GM18870 (cell line): Measurements from ENCODE around the gene KBTBD4.

Experiments
- ATAC-seq: cut with Tn5 transposase; IDR thresholded peaks from one replicate; pipeline ENCODE4 v1.9.1; 2021; ENCODE audit warnings: moderate library complexity; ENCODE audit not compliant: unreplicated experiment

Gene KBTBD4

GRCh38 chr11:47578524-47579494 is at the start of gene KBTBD4, which contains the start of gene NDUFS3:
Gene KBTBD4 (minus strand): TSS chr11:47578970. CDS start chr11:47578951, 19 bp downstream.
Gene NDUFS3 (plus strand): TSS chr11:47579074. CDS start chr11:47579092, 18 bp downstream.
- ATAC-seq, result peak; percentile 87

DNA sequence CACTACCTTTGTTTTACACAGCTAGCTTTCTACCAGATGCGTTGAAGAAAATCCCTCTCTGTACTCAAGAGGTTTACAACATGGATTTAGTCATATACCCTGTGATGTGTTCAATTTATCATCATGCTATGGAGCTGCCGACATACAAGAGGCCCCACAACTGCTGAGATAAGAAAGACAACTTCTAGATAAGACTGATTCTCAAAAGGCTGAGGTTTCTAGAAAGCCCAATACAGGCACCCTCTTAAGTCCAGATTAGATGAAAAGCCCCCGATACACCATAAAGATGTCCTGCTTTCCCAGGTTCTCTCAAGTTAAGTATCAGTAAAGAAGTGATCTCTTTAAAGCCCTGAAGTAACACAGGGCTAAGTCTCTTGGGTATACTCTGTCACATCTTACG is 49.3 kb upstream of the KBTBD4 start:
- ATAC-seq, result no peak

GRCh38 chr11:47626234-47626633 is 47.5 kb upstream of the KBTBD4 start:
- ATAC-seq, result no peak

- no peak for ATAC-seq
Observed at GRCh38 chr11:47620836-47621378, 42.1 kb upstream of the KBTBD4 start.

DNA sequence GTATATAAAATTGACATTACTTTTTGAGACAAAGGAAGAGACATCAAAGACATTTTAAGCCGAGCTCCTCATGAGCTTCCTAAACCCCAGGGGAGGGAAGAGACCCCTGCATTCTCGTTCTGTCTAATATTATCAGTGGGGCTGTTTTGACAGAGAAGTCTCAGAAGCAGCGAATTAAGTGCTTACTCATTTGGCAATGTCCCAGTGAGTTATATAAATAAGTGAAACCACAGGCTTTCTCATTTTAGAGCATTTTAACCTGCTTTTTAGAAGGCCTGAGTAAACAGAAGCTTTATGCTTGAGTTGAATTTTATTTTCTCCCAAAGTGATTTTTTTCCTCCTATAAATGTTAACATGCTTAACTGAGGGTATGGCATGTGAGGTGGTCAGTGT is 38.6 kb upstream of the KBTBD4 start:
- ATAC-seq, result no peak

DNA sequence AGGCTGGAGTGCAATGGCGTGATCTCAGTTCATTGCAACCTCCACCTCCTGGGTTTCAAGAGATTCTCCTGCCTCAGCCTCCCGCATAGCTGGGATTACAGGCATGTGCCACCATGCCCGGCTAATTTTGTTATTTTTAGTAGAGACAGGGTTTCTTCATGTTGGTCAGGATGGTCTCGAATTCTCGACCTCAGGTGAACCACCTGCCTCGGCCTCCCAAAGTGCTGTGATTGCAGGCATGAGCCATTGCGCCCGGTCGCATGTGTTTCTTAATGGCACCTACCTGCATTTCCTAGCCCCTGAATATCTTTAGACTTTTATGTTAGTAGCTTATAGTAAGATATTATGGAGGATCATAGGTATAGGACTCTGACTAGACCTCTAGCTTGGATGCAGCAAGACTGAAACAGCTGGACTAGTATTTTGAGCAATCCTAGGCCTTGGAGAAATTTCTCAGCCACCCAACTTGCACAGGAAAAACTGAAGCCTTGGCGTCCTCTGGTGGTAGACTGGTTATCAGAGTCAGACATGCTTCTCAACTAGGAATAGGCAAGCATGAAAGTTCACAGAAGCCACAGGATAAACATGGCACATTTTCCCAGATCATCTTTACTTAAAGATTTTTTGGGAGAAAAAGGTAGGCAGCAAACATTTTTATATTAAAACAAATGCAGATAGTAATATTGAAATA is 38.1 kb upstream of the KBTBD4 start:
- ATAC-seq, result no peak

DNA sequence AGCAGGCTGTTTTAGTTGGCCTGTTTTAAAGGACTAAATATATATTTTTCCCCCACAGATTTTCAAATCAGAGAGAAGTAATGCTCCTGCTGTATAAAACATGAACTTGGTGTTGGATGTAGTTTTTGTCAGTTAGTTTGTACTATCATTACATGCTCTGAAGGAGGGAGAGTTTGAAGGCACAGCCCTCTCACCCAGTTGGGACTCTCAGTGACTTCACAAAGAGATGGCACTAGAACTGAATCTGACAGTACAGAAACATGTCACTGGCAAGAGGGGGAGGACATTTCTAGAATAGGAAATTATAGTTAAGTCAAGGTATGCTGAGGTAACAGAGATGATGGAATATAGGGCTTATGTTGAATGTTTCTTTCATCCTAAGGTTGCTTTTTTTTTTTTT is 36.5 kb upstream of the KBTBD4 start:
- no peak for ATAC-seq

DNA sequence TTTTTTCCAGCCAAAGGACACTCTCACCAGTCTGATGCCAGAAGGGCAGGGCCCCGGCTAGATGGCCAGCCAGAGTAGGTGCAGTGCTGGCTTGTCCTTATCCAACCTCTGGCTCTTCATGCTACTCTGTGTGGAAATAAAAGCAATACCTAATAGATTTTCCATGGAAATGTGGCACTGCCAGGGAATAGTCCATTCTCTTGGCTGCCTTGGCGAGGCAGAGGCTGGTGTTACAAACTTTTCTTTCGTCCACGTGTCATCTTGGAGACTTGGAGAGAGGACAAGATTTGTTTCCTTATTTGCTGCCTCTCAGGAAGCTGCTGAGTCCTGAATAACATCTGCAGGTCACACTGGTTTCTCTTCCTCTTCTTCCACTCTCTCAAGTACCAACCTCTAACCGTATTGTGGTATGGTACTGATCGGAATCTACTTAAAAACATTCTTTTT is 32.6 kb upstream of the KBTBD4 start:
- ATAC-seq, result peak; percentile 94

- no peak for ATAC-seq
Observed at GRCh38 chr11:47609675-47610074, 30.9 kb upstream of the KBTBD4 start.

GRCh38 chr11:47607380-47607779 is 28.6 kb upstream of the KBTBD4 start:
- ATAC-seq, result no peak

DNA sequence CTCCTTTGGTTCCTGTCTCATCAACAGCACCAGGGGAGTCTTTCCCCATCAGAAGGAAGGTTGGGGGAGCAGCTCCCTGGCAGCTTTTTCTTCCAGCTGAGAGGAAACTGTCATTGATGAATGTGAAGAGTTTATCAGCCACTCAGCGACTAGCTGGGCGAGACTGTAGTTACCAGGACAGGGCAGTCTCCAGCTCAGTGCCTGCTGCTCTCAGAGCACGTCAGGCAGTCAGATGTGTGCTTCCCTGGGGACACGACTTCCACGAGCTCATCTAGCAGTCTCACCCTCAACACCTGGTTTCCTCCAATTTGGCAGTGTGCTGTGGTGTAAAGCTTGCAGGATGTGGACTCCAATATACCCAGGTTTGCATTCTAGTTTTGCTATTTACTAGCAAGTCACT is 28.0 kb upstream of the KBTBD4 start:
- ATAC-seq, result no peak

- no peak for ATAC-seq
Observed at GRCh38 chr11:47605921-47606320, 27.2 kb upstream of the KBTBD4 start.

DNA sequence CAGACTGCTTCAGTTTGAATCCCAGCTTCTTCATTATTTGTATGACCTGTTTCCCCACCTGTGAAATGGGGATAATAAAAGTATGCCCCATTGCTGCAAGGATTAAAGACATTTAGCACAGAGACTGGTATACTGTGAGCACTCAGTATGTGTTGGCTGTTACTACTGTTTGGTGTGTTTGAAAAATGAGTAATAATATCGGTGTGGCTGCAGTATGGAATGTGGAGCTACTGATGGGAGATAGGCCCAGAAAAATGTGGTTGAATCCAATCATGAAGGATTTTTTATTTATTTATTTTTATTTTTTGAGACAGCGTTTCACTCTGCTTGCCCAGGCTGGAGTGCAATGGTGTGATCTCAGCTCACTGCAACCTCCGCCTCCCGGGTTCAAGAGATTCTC is 24.5 kb upstream of the KBTBD4 start:
- ATAC-seq, result no peak

DNA sequence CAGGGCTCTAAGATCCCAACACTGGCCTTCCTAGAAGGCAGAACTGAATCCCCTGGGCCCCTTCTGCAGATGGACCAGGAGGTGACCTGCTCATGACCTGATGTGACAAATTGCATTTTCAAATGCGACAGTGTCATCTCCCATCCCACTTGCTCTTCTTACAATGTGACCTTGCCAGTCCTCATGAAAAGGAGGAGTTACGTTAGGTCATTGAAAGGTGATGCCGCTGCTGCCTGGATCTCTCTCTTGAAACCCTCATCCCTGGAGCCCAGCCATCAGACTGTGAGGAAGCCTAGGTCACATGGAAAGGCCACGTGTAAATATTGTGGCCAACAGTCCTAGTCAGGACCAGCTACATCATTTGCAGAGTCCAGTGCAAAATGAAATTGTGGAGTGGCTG is 21.1 kb upstream of the KBTBD4 start:
- ATAC-seq, result no peak

DNA sequence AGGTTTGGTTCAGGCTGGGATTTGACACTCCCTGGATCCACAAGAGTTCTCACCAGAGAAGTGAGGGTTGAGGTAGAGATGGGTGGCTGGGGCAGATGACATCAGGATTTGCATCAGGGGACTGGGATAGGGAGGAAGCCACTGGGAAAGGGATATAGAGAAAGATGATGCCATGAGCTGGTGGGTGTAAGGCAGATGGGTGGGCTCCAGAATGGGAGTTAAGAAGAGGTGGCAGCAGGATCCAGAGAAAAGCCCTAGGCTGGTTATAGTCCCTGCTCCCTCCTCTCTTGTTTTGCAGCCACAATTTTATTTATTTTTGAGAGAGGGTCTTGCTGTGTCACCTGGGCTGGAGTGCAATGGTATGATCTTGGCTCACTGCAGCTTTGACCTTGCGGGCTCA is 17.2 kb upstream of the KBTBD4 start:
- no peak for ATAC-seq

DNA sequence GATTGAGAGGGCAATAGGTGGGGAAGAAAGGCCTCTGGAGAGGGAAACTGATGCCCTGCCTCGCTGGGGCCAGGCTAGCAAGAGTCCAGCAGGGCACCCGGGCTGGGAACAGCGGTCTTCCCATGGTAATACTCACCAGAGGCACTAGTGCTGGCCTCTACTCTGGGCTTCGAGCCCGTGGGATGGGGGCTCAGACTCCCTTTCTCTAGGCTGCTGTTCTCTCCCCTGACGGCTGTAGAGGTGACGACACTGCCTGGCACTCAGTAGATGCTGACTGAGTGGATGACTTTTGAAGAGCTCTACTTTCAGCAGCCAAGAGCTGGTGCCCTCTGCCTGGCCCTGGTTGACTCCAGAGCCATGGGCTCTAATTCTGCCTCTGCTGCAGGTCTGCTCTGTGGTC is 16.3 kb upstream of the KBTBD4 start:
- ATAC-seq, result no peak

DNA sequence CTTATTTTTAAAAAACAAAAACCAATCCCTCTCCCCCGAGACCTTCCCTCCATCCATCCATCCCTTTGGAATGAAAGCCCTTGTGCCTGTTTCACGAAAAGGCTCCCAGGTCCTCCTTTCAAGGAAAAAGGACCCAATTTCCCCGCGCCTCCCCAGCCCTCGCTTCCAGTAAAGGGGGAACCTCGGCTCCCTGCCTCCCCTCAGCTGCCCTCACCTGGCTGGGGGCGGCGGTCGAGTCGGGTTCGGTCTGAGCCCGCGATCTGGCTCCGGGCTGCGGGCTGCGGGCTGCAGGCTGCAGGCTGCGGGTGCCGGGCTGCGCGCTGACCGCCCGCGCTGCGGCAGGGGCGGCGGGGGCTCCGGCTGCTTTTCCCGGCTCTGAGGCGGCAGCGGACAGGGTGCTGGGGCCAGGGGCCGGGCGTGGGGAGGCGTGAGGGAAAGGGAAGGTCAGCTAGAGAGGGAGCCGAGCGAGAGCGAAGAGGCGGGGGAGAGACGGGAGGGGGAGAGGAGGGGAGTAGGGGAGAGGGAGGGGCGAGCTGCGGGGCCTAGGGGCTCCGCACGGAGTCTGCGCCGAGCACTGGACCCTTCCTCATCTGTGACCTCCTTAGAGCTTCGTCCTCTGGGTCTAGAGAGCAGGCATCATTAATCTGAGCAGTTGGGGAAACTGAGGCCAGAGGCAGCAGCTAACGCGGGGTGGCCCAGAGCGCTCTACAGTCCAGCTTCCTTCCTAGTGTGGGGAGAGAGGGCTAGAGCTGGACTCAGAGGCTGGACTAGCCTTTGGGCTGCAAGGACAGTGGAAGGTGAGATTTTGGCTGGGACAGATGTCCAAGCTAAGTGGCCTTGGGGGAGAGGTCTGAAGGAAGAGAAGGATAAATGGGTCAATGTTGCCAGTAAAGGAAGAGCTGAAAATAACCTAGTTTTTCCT is 15.4 kb upstream of the KBTBD4 start, which contains the start of gene C1QTNF4:
Gene C1QTNF4, minus strand, starts transcription at position 478 of the 922 bp plus-strand sequence. CDS start 3,601 bp downstream, outside the sequence.
- ATAC-seq, result no peak

DNA sequence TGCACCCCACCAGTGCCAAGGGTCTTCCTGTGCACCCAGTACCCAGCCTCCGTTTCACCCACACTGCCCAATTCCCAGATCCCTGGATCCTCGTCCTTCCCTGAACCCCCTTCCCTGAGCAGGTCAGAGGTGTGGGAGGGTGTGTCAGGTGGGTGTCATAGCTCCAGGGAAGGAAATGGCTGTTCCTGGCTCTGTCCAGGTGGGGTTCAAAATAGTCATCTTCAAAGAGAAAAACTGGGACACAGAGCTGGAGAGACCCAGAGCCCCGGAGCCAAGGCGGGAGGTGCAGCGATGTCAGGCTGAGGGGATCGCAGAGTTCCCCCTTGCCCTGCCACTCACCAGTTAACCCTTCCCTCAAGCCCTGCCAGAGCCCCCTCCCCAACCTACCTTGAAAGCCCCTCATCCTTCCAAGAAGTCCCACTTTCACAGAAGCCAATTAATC is 14.7 kb upstream of the KBTBD4 start:
- ATAC-seq, result no peak

DNA sequence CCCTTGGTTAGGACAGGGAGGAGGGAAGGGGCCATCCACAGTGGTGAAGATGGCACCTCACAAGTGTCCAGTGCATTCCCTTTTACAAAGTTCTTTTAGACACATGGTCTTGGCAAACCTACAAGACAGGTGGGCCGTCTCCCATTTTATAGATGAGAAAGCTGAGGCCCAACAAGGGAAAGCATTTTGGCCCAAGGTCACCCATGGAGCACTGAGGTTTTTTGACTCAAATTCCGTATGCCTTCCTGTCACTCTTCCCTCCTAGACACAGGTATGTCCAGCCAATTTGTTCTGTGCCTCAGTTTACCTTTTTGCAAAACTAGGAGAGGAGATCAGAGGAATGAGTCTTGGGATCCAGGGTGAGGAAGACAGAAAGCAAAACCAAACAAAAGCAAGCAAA is 14.2 kb upstream of the KBTBD4 start:
- ATAC-seq, result no peak

DNA sequence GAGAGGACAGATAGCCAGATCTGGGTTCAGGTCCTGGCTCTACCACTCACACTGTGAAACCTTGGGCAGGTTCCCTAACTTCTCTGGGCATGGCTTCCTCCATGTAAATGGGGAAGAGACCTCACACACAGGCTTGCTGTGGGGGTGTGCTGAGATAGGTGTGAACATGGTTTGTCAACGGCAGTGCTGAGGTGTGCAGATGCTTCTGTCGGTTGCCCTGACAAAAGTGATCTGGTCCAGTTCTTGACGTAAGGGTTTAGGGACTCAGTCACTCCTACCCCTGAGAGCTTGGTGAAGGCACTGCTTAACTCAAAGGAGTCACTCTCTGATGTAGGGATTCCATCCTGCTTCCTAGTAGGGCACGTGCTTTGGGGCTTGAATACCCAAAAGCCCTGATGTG is 13.5 kb upstream of the KBTBD4 start:
- no peak for ATAC-seq
